GM06990 (cell line): Measurements from ENCODE around the gene SHFL.

ENCODE experiments used
- DNase-seq: peaks from one replicate; pipeline ENCODE4 v3.0.0-alpha.2; 2011; ENCODE audit not compliant: insufficient read length; ENCODE audit errors: extremely low read depth
- H3K27me3 ChIP-seq: replicated peaks from 2 replicates; pipeline ENCODE4 v1.6.0; 2011; ENCODE audit warnings: low read length; ENCODE audit not compliant: control insufficient read depth, insufficient read depth
- H3K36me3 ChIP-seq: 2 replicates; pipeline ENCODE4 v1.5.1; 2011; ENCODE audit warnings: low read length; ENCODE audit not compliant: control insufficient read depth, insufficient read depth
- H3K4me3 ChIP-seq: replicated peaks from 2 replicates; pipeline ENCODE4 v1.5.1; 2011; ENCODE audit warnings: low read depth, mild to moderate bottlenecking, control low read depth, low read length
- TF ChIP-seq, protein P1 (sequence below): IDR thresholded peaks from 2 replicates; pipeline ENCODE4 v1.5.1; 2011; ENCODE audit warnings: low read length, control low read depth, mild to moderate bottlenecking, inconsistent platforms; ENCODE audit not compliant: insufficient read depth, poor library complexity, severe bottlenecking

Gene SHFL

DNA sequence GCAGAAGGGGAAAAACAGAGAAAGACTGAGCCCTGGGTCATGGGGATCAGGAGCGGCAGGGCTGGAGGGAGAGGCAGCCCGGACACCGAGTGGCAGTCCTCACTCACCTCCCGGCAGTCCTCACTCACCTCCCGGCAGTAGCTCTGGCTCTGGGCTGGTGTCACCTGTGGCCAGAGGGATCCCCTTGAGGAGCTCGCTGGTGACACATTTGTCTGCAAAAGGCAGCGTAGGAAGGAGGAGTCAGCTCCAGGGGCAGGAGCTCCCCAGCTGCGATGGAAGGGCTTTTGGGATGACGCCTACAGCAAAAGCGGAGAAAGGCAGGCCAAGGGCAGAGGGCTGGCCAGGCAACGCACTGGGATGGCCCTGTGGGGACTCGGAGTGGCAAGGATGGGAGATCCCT lies 32.8 kb downstream of the SHFL start:
- H3K27me3 ChIP-seq = no peaks in the 10 kb centered on the region
- no peak for DNase-seq
- H3K4me3 ChIP-seq = peak overlapping the region; percentile 98
- H3K36me3 ChIP-seq = peaks cover 31% of the 10 kb centered on the region
- TF ChIP-seq, protein P1, sequence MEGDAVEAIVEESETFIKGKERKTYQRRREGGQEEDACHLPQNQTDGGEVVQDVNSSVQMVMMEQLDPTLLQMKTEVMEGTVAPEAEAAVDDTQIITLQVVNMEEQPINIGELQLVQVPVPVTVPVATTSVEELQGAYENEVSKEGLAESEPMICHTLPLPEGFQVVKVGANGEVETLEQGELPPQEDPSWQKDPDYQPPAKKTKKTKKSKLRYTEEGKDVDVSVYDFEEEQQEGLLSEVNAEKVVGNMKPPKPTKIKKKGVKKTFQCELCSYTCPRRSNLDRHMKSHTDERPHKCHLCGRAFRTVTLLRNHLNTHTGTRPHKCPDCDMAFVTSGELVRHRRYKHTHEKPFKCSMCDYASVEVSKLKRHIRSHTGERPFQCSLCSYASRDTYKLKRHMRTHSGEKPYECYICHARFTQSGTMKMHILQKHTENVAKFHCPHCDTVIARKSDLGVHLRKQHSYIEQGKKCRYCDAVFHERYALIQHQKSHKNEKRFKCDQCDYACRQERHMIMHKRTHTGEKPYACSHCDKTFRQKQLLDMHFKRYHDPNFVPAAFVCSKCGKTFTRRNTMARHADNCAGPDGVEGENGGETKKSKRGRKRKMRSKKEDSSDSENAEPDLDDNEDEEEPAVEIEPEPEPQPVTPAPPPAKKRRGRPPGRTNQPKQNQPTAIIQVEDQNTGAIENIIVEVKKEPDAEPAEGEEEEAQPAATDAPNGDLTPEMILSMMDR = no peak

DNA sequence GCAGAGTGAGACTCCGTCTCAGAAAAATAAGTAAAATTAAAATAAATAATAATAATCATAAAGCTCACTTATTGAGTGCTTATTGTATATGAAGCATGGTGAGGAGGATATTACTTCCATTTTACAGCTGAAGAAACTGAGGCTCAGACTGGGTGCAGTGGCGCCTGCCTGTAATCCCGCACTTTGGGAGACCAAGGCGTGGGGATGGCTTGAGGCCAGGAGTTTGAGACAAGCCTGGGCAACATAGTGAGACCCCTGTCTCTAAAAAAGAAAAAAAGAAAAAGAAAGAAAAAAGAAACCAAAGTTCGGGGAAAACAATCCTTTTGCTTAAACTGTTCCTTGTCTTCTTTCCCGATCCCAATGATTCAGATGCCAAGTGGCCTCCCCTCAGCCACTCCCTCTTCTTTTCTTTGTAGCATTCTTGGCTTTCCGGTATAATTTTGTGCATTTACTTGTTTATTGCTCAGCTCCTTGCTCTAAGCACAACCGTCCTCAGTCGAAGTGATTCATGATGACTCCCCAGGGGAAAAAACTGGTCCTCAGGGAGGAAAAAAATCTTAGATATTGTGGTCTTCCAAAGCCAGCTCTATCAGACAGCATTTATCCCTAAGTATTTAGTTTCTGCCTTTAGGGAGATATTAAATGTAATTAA lies 34.5 kb downstream of the SHFL start:
- no peak overlapping the region for H3K4me3 ChIP-seq
- no peaks in the 10 kb centered on the region for H3K27me3 ChIP-seq
- peaks cover 19% of the 10 kb centered on the region for H3K36me3 ChIP-seq
- no peak for DNase-seq
- TF ChIP-seq, protein P1 = no peak

DNA sequence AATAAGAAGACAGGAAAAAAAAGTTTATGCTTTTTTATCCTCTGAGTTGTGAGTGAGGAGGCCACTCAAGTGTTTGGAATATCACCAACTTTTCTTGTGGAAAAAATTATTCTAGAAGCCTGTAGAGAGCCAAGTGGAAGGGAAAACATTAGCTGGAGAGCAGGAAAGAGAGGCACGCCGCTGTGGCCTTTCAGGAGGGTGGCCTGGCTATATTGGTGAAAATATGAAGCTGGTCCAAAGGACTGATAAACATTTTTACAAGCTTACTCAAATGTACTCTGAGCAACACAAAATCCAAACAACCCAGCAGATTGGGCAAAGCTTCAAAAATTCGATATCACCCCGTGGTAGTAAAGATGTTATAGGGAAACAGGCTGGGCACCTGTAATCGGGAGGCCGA lies 35.9 kb downstream of the SHFL start:
- Histone ChIP-seq H3K27me3 (no peaks in the 10 kb centered on the region), H3K4me3 (no peak overlapping the region), H3K36me3 (peaks cover 7% of the 10 kb centered on the region)
- DNase-seq = no peak
- TF ChIP-seq, protein P1 = no peak

DNA sequence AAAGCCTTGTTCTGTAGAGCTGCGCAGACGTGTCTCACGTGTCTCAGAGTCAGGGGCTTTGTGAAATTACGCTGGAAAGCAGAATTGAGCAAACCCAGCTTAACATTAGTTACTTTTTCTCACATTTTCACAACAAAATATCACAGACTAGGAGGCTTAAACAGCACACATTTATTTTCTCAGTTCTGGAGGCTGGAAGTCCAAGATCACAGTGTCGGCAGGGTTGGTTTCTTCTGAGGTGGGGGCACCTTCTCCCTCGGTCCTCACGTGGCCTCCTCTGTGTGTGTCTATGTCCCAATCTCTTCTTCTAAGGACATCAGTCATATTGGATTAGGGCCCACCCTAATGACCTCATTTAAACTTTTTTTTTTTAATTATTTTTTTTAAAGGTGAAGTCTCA lies 38.3 kb downstream of the SHFL start:
- no peak for DNase-seq
- TF ChIP-seq, protein P1 = no peak
- H3K4me3 ChIP-seq = no peak overlapping the region
- H3K36me3 ChIP-seq = no peaks in the 10 kb centered on the region; the same call in 1 of the 2 replicates
- H3K27me3 ChIP-seq = no peaks in the 10 kb centered on the region

DNA sequence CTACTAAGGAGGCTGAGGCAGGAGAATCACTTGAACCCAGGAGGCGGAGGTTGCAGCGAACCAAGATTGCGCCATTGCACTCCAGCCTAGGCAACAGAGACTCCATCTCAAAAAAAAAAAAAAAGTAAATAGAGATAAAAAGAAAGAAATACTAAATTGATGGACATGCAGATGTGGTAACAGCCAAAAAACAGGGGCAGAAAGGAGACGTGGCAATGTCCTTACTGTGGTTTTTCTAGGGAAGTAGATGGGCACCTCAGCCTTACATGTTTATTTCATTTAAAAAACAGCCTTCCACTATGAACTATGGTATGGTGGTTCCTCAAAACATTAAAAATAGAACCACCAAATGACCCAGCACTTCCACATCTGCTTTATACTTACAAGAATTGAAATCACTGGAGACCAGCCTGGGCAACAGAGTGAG lies 40.1 kb downstream of the SHFL start:
- DNase-seq = no peak
- H3K36me3 ChIP-seq = peaks cover 3% of the 10 kb centered on the region
- no peaks in the 10 kb centered on the region for H3K27me3 ChIP-seq
- TF ChIP-seq, protein P1 = no peak
- H3K4me3 ChIP-seq = no peak overlapping the region

DNA sequence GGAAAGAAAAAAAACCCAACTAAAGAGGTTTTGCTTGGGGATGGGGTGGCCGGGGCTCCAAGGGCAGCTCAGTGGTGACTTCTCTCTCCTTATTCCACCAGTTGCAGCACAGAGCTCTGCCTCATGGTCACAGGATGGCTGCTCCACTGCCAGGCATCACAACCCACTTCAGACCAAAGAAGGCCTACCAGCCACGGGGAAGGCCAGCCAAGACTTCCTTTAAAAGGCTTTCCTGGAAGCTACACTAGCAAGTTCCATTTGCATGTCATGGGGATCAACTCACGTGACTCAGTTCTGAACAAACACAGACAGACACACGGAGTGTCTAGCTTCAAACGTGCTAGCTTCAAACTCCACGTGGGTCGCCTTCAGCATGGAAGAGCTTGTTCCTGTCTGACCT lies 46.8 kb downstream of the SHFL start:
- H3K36me3 ChIP-seq = peaks cover 37% of the 10 kb centered on the region
- TF ChIP-seq, protein P1 = no peak
- no peak overlapping the region for H3K4me3 ChIP-seq
- DNase-seq = no peak
- no peaks in the 10 kb centered on the region for H3K27me3 ChIP-seq
